Kidney capillary endothelial cell (primary cell): Measurements from ENCODE around the gene EML1.
A peak's percentile ranks its signal among the peaks of the same experiment; 100 is the strongest.
"Not testable (repeated sequence)": the region's sequence is repeated elsewhere in the genome, so short reads cannot be mapped to it uniquely, and the experiment has no call there.

Experiments used
- DNase-seq: peaks from one replicate; pipeline ENCODE4 v3.0.0-alpha.2; 2018; ENCODE audit warnings: low spot score

The EML1 gene

GRCh38 chr14:99755629-99756603, 37.3 kb upstream of the EML1 start:
- peak; percentile 83 for DNase-seq

GRCh38 chr14:99756796-99757195, 36.4 kb upstream of the EML1 start:
- no peak for DNase-seq

GRCh38 chr14:99757331-99758070, 35.7 kb upstream of the EML1 start:
- peak; percentile 90 for DNase-seq

GRCh38 chr14:99758121-99758821, 34.9 kb upstream of the EML1 start:
- peak; percentile 58 for DNase-seq

- no peak for DNase-seq
These were observed 34.2 kb upstream of the EML1 start for GRCh38 chr14:99758872-99759545.

- DNase-seq, result no peak
These were observed 33.7 kb upstream of the EML1 start for GRCh38 chr14:99759546-99759925.

GRCh38 chr14:99760817-99761216, 32.4 kb upstream of the EML1 start:
- DNase-seq, result no peak

- not testable (repeated sequence) for DNase-seq
These were observed 30.3 kb upstream of the EML1 start for GRCh38 chr14:99762911-99763310.

GRCh38 chr14:99763527-99764221, 29.5 kb upstream of the EML1 start:
- DNase-seq, result no peak

GRCh38 chr14:99764222-99764706, 28.9 kb upstream of the EML1 start:
- no peak for DNase-seq

- no peak for DNase-seq
These were observed 24.8 kb upstream of the EML1 start for GRCh38 chr14:99768381-99768780.

GRCh38 chr14:99769123-99769522, 24.1 kb upstream of the EML1 start:
- DNase-seq, result no peak

GRCh38 chr14:99769799-99770198, 23.4 kb upstream of the EML1 start:
- no peak for DNase-seq

GRCh38 chr14:99772371-99773283, 20.6 kb upstream of the EML1 start:
- no peak for DNase-seq

GRCh38 chr14:99773521-99774497, 19.4 kb upstream of the EML1 start:
- DNase-seq, result no peak

- DNase-seq, result no peak
These were observed 18.5 kb upstream of the EML1 start for GRCh38 chr14:99774556-99775307.

GRCh38 chr14:99775351-99775750, 17.9 kb upstream of the EML1 start:
- no peak for DNase-seq

GRCh38 chr14:99777951-99778350, 15.3 kb upstream of the EML1 start:
- no peak for DNase-seq
